ENCODE measurements around the gene C5orf34.

DNA sequence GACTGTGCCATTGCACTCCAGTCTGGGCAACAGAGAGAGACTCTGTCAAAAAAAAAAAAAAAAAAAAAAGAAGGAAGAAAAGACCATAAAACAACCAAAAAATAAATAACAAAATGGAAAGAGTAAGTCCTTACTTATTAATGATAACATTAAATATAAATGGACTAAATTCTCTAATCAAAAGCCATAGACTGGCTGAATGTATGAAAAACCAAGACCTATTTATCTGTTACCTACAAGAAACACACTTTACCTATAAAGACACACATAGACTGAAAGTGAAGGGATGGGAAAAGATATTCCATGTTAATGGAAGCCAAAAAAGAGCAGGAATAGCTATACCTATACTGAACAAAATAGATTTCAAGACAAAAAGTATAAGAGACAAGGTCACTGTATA, 47.8 kb downstream of the C5orf34 start:
- TF ChIP-seq CTCF (conservative IDR thresholded peaks at IDR 0.05; ENCODE audit: low read depth, low read length) (no peak), EZH2 (IDR thresholded peaks at IDR 0.05; ENCODE audit: borderline replicate concordance, low read depth, low read length, poor library complexity, severe bottlenecking) (no peak)
